GM20431 (cell line): Measurements from ENCODE around the gene INF2.
"Not testable (repeated sequence)": the region's sequence is repeated elsewhere in the genome, so short reads cannot be mapped to it uniquely, and the experiment has no call there.

Source experiments
- in situ Hi-C: fragments of 300-500 bp; cut with MseI, MboI; formaldehyde crosslinking; loops from one replicate; pipeline ENCODE4 v1.15.0; 2020; ENCODE audit warnings: low sequenced_read_pairs; ENCODE audit not compliant: unreplicated experiment

Gene INF2

DNA sequence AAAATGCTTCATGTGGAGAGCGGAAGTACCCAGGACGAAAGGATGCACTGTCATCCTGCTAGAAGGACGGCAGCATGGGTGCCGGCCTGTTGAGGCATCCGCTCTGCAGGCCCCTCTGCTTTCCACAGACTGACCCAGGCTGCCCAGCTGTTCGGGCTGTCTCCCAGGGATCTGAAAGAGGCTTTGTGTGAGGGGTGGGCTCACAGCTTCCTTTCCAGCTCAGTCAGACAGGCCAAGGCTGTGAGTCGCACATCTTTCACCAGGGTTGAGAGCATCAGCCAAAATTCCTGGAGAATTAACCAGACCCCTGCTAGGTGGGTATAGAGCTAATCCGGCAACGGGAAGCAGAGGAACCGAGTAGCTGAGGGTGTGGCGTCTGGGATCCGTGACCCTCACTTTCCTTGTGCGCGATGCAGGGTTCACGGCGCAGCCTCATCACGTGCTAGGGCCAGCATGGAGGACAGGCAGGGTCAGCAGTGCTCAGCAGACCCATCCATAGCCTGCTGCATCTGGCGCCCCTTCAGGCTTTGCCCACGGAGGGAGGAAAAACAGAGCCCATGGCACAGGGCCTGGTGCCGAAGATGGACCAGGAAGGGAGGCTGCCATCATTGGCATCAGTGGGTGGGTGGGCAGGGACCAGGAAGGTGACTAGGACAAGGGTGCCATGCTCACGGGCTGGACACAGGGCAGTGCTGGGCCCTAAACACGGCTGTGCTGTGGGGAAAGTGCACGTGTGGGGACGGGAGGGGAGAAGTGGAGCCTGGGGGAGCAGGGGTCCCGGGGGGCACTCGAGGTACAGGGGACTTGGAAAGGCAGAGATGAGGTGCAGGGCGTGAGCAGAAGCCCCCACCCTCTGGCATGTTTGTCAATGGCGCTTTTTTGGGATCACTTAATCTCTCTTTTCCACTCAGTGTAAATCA, 54.3 kb downstream of the INF2 start:
- in situ Hi-C loops: no loop called here

DNA sequence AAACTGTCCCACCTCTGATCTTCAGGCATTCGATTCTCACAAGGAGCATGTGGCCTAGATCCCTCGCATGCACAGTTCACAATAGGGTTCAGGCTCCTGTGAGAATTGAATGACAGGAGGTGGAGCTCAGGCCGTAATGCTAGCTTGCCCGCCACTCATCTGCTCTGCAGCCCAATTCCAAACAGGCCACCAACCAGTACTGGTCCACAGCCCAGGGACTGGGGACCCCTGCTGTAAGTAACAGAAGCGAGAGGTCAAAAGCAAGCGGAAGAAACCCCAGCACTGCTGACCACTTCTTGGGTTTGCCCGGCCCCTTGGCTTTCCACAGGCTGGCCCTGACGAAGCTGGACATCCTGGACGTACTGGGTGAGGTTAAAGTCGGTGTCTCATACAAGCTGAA, 55.1 kb downstream of the INF2 start:
- in situ Hi-C loops: no loop called here

DNA sequence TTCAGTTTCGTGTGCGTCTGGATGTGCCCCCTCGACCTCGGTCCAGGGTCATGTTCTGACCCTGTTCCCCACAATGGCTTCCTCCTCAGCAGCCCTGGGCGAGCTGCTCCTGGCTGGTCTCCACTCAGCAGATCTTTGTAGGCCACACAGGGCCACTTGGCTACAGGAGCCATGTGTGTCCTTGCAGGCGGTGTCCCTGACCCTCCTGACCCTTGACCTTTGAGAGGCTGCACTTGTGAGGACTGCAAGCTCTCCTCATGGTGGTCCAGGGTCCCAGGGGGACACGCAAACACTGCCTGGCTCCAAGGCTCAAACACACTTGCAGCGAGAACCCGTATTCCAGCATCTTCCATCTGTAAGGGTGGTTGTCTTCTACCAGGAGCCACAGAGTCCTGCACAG, 56.0 kb downstream of the INF2 start:
- in situ Hi-C loops: no loop called here

DNA sequence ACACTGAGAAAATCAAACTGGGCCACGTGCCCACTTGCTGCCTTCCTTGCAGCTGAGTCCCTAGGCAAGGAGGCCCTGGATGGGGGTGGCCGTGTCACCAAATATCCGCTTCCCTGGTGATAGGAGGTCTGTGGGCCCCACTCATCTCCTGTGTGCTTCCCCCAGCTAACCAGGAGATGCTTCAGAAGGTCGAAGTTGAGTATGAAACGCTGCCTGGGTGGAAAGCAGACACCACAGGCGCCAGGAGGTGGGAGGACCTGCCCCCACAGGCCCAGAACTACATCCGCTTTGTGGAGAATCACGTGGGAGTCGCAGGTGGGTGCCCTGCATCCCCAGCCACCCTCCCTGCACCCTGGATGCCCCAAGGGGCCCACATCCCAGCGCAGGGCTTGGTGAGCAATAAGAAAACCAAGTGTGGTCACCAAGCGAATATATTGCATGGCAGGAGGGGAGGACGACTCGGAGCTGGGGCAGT, 56.7 kb downstream of the INF2 start:
- in situ Hi-C loops: no loop called here

DNA sequence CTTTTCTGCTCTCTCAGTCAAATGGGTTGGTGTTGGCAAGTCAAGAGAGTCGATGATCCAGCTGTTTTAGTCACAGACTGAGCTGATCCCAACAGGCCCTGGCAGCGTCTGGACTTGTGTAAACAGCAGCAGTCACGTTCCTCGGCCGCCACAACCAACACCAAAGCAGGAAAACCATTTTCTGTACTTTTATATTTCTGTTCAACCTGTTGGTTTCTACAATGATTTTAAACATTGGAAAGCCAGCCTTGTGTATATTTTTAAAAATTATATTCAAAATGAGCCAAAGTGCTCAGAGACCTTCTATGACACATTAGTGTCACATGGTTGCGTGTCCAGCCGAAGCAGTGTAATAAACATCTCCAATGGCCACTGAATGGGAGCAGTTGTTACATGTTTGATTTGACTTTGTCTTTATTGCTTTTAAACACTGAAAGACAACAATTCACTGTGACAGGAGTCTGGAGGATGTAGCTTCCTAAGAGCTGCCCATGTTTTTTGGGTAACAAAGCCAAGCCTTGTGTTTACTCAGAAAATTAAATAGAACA, 57.6 kb downstream of the INF2 start:
- in situ Hi-C loops: no loop called here

DNA sequence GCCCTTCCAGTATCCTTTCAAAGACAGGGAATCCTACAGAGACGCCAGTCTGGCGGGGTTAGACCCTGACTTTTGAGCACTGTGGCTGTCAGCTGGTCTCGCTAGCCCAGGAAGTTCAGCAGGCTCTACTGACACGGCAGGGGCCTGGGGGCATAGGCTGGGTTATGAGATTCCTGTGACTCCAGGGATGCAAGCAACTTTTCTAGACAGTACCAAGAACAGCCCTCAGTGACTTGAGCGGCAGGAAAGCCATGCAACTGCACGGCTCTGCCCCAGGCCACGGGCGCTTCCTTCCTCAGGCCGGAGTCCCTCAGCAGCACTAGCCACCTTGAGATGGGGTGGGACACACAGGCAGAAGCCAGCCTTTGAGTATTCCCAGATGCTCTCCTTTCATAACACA, 58.5 kb downstream of the INF2 start:
- in situ Hi-C loops: no loop called here

DNA sequence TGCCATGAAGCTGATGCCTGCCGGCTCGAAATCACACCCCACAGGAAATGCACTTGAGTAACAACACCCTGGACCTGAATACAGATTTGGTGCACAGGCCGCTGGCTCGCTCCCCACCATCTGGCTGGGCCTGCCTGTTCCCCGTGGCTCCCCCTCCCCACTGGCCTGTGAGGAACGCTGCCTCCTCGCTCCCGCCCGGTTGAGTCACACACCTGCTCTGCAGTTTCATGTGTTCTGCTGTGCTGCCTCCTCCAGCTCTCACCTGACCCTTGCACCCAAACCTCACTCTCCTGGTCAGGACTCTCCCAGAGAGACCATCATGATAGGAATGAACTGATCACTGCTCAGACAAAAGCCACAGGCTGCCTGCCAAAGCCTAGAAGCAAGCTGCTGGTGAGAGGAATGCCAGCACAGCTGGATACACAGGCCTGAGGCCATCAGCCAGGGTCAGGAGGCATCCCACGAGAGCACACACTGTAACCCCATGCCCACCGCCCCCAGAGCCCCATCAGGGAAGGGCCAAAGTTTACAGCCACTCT, 59.8 kb downstream of the INF2 start:
- in situ Hi-C loops: no loop called here

DNA sequence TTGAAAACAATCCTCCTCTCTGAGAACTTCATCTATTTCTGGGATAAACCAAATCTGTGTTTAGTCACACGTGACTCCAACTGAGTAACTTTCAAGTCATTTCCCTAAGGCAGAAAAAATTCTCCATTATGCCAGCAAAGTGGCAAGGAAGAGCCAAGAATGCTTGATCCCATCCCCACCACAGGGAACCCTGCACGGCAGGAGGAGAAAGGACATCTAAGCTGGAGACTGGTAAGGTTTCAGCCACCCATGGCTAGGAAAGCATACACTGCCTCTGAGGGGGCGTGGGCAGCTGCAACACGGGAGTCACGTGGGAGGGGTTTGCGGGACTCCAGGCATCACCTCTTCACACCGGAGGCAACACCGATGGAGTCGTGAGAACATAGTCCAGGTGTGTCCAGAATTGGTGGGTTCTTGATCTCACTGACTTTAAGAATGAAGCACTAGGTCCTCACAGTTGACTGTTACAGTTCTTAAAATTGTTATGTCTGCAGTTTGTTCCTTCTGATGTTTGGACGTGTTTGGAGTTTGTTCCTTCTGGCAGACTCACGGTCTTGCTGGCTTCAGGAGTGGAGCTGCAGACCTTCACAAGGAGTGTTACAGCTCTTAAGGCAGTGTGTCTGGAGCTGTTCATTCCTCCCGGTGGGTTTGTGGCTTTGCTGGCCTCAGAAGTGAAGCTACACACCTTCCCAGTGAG, 60.8 kb downstream of the INF2 start:
- in situ Hi-C loops: no loop called here

DNA sequence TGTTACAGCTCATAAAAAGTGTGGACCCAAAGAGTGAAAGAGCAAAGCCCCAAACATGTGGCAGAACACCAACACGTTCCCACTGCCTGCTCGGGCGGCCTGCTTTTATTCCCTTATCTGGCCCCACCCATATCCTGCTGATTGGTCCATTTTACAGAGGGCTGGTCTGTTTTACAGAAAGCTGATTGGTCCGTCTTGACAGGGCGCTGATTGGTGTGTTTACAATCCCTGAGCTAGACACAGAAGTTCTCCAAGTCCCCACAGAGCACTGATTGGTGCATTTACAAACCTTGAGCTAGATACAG, 61.3 kb downstream of the INF2 start:
- in situ Hi-C loops: not testable (repeated sequence)

DNA sequence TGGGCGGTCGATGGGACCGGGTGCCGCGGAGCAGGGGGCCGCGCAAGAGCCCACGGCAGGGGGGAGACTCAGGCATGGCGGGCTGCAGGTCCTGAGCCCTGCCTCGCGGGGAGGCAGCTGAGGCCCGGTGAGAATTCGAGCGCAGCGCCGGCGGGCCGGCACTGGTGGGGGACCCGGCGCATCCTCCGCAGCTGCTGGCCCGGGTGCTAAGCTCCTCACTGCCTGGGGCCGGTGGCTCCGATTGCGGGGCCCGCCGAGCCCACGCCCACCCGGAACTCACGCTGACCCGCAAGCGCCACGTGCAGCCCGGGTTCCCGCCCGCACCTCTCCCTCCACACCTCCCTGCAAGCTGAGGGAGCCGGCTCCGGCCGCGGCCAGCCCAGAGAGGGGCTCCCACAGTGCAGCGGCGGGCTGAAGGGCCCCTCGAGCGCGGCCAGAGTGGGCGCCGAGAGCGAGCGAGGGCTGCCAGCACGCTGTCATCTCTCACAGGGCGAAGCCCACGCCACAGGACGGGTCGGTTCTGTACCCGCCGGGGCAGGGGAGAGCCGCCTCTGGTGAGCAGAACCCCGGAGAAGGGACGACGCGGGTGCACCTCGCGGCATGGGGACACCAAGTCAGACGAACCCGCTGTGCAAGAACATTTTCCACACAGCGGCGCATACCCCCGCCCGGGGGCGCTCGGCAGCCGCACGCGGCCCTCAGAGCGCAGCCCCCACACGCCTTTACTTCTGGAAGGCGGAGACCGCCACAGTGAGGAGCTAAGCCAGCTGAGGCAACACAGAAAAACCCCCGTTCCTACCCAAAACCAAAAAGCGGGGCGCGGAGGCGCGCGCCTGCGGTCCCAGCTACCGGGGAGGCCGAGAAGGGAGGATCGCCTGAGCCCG, 62.4 kb downstream of the INF2 start:
- in situ Hi-C loops: no loop called here

DNA sequence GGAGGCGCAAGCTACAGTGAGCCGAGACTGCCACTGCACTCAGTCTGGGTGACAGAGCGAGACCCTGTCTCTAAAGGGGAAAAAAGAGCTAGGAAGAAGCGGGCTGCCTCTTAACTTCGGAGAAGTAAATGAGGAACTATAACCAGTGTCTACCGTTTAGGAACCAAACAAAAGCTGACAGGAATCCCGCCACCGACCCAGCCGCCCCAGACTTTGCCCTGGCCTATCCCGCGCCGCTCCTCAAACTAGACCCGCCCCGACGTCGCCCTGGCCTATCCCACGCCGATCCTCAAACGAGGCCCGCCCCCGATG, 63.0 kb downstream of the INF2 start:
- in situ Hi-C loops: no loop called here

DNA sequence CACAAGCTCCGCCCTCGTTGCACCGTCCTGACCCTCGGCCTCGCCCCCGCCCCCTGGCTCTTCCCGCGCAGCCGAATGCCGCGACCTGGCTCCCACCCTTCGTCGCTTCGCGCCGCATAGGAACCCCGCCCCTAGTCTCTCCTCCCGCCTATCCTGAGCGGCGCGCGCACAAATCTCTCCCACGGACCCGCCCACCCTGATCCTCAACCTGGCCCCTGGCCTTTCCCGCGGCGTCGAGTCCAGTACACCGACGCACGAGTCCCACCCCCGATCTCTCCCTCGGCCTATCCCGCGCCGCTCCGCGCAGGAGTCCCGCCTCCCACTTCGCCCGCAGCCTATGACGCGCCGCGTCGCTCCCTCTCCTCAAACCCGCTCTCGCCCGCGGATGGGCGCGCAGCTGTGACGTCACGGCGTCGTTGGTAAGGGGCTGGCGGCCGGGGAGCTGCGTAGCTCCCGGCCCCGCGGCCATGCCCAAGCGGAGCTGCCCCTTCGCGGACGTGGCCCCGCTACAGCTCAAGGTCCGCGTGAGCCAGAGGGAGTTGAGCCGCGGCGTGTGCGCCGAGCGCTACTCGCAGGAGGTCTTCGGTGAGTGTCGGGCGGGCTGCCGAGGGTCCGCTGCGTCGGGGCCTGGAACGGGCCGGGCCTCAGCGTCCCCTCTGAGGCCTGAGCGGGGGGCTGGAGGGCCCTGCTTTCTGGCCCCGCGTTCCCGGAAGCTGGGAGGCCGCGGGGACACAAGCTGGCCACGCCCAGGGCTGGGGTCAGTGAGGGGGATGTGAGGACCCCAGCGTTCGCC, 63.5 kb downstream of the INF2 start, which contains the start of gene SIVA1:
TSS of gene SIVA1 (plus strand) at position 413 of the 793 bp plus-strand sequence. CDS start at position 468, 55 bp downstream.
- in situ Hi-C loops: no loop called here

DNA sequence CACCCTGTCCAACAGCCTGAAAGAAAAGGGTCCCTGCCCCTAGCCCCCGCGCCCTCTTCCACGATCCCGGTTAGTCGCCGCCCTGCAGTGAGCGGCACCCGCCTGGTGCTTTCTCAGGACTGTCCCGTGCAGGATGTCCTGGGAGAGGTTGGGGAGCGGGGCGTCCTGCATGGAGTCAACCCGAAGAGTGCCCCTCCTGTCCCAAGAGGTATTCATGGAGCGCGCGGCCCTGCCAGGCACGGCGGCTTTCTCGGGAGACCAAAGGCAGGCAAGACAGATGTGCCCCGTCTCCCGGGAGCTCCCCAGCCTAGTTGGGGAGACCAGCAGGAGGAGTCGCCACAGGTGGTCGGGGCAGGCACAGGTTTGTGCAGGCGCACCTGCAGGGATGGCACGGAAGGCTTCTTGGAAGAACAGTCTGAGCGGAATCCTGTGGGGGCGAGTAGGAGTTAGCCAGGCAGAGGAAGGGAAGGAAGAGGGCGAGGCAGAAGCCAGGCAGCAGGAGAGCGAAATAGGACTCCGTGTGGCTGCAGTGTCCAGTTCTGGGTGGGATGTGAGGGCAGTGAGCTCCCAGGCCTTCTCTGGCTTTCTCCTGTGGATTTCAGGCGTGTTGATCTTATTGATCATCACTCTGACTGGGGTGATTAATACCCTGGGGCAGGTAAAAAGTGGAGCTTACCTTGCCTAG, 64.3 kb downstream of the INF2 start:
- in situ Hi-C loops: no loop called here

DNA sequence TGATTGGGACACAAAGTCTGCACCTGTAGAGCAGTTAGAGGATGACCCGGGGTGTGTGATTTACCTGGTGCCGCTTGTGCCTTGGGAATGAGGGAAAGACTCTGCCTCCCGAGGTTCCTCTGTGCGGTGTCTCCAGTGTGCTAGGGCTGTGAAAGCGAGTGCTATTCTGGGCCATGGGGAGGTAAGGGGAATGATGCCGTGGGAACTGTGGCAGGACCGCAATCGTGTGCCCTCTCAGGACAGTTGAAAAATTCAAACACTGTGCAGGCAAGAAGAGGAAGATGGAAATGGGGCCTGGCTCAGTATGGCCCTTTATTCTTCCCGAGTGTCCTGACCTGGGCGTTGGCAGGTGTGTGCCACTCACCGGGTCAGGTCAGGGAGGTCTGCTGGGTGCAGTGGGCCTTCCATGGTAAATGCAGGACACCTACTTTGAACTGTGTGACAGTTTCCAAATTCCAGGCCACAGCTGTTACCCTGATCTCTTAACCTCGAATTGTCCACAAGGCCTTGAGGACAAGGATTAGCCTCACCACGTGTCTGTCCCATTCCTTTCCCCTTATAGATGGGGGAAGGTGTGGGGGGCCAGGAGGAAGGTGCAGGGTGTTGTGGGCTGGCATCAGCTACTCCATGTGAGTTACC, 64.9 kb downstream of the INF2 start:
- in situ Hi-C loops: no loop called here

DNA sequence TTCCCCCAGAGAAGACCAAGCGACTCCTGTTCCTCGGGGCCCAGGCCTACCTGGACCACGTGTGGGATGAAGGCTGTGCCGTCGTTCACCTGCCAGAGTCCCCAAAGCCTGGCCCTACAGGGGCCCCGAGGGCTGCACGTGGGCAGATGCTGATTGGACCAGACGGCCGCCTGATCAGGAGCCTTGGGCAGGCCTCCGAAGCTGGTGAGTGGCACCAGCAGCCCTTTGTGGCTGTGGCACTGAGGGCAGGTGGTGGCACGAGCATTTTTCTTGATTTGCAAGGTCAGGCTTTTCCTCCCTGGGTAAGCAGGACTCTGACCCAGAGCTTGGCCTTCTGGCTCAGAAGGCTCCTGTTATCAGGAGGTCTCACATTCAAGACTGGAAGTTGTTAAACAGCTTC, 66.2 kb downstream of the INF2 start:
- in situ Hi-C loops: no loop called here

DNA sequence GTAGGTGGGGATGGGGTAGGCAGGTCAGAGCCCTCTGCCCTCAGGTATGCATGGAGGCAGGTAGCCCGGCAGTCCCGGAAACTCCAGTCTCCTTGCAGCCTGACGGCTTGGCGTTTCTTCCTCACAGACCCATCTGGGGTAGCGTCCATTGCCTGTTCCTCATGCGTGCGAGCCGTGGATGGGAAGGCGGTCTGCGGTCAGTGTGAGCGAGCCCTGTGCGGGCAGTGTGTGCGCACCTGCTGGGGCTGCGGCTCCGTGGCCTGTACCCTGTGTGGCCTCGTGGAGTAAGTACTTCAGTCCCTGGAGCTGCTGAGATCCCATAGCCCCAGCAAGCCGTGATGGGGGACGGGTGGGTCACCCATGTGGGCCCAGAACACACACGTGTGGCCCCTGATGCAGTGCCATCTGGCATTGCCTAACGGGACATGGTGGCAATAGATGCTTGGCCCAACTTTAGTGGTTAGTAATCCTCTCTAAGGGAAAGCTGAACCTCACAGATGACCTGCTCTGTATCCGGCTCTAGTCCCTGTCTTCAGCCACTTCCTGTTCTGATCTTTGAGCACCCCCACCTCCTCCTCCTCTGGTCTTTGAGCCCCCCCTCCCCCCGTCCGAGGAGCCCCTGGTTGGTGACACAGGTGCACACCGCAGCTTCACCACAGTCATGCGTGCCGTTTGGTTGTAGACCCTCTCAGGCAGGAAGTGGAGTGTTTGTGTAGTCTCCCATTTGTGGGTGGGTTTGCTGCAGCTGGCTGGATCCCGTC, 67.2 kb downstream of the INF2 start:
- in situ Hi-C loops: no loop called here

DNA sequence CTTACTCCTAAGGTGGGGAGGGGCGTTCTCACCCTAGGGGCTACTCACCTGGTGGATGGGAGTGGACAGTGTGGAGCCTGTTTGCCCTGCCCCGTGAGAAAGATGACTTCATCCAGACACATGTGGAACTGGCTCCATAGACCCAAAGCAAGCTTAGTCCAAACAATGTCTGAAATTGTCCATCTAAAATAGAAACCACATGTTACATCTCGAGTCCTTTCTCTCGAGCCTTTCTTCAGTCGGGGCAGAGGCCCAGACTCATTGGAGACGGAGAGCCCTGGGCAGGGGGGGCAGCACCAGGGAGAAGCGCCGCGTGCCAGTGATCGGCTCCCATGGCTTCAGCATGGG, 67.8 kb downstream of the INF2 start:
- in situ Hi-C loops: no loop called here
